GM06990 (cell line): ENCODE measurements around the gene SERTAD2.

Source experiments
- DNase-seq: peaks from one replicate; pipeline ENCODE4 v3.0.0-alpha.2; 2011; ENCODE audit not compliant: insufficient read length; ENCODE audit errors: extremely low read depth
- H3K27me3 ChIP-seq: replicated peaks from 2 replicates; pipeline ENCODE4 v1.6.0; 2011; ENCODE audit warnings: low read length; ENCODE audit not compliant: control insufficient read depth, insufficient read depth
- H3K36me3 ChIP-seq: 2 replicates; pipeline ENCODE4 v1.5.1; 2011; ENCODE audit warnings: low read length; ENCODE audit not compliant: control insufficient read depth, insufficient read depth
- H3K4me3 ChIP-seq: replicated peaks from 2 replicates; pipeline ENCODE4 v1.5.1; 2011; ENCODE audit warnings: low read depth, mild to moderate bottlenecking, control low read depth, low read length
- CTCF ChIP-seq: IDR thresholded peaks from 2 replicates; pipeline ENCODE4 v1.5.1; 2011; ENCODE audit warnings: low read length, control low read depth, mild to moderate bottlenecking, inconsistent platforms; ENCODE audit not compliant: insufficient read depth, poor library complexity, severe bottlenecking

SERTAD2 gene

GRCh38 chr2:64601034-64601754 is 52.5 kb downstream of the SERTAD2 start:
- TF ChIP-seq CTCF: no peak

GRCh38 chr2:64599469-64599868 is 54.2 kb downstream of the SERTAD2 start:
- H3K4me3 ChIP-seq: no peak overlapping the region
- no peak for TF ChIP-seq CTCF
- H3K36me3 ChIP-seq: no peaks in the 10 kb centered on the region
- DNase-seq: no peak
- H3K27me3 ChIP-seq: no peaks in the 10 kb centered on the region

More at GRCh38 chr2:64601034-64601754, 52.5 kb downstream of the SERTAD2 start:
- Histone ChIP-seq H3K36me3 (no peaks in the 10 kb centered on the region), H3K4me3 (no peak overlapping the region), H3K27me3 (no peaks in the 10 kb centered on the region)
- DNase-seq: no peak

- H3K27me3 ChIP-seq: no peaks in the 10 kb centered on the region
- no peak for TF ChIP-seq CTCF
- H3K36me3 ChIP-seq: peaks cover 1% of the 10 kb centered on the region
- no peak overlapping the region for H3K4me3 ChIP-seq
- no peak for DNase-seq
These were observed 55.5 kb downstream of the SERTAD2 start for GRCh38 chr2:64598226-64598625.

- H3K27me3 ChIP-seq: no peaks in the 10 kb centered on the region
- DNase-seq: no peak
- H3K36me3 ChIP-seq: peaks cover 7% of the 10 kb centered on the region
- no peak for TF ChIP-seq CTCF
- H3K4me3 ChIP-seq: no peak overlapping the region
These were observed 58.1 kb downstream of the SERTAD2 start for GRCh38 chr2:64595397-64596176.

GRCh38 chr2:64594226-64594989 is 59.3 kb downstream of the SERTAD2 start:
- DNase-seq: no peak
- peaks cover 7% of the 10 kb centered on the region for H3K36me3 ChIP-seq
- H3K27me3 ChIP-seq: no peaks in the 10 kb centered on the region
- no peak for TF ChIP-seq CTCF
- no peak overlapping the region for H3K4me3 ChIP-seq
